Stimulated activated CD4-positive, alpha-beta T cell treated with anti-CD3 and anti-CD28 coated beads, Interleukin-4, amount 100 ng/mL, for 4 hours (primary cell): ENCODE data around the gene DLGAP1.
A peak's percentile ranks its signal among the peaks of the same experiment; 100 is the strongest.
"Not testable (repeated sequence)": the region's sequence is repeated elsewhere in the genome, so short reads cannot be mapped to it uniquely, and the experiment has no call there.

Source experiments
- DNase-seq, 2 experiments: peaks; one replicate each; pipeline ENCODE4 v3.0.0-alpha.2; 2020

DLGAP1 gene

GRCh38 chr18:3610813-3611212 lies 844.3 kb downstream of the DLGAP1 start:
- no peak for DNase-seq

GRCh38 chr18:3610188-3610708 lies 844.9 kb downstream of the DLGAP1 start:
- no peak for DNase-seq

GRCh38 chr18:3608488-3608887 lies 846.6 kb downstream of the DLGAP1 start:
- no peak for DNase-seq

GRCh38 chr18:3608099-3608453 lies 847.0 kb downstream of the DLGAP1 start:
- not testable (repeated sequence) for DNase-seq

- no peak for DNase-seq
Observed at GRCh38 chr18:3607309-3608098, 847.6 kb downstream of the DLGAP1 start.

DNA sequence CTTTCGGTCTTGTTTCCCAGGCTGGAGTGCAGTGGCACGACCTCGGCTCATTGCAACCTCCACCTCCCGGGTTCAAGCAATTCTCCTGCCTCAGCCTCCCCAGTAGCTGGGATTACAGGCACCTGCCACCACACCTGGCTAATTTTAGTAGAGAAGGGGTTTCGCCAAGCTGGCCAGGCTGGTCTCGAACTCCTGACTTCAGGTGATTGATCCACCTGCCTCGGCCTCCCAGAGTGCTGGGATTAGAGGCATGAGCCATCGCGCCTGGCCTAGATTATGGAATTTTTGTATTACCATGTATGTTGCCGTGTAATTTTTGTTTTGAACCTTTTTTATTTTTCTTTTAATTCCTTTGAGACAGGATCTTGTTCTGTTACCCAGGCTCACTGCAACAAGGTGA lies 848.2 kb downstream of the DLGAP1 start:
- DNase-seq, result not testable (repeated sequence)

- DNase-seq, result no peak
Observed at GRCh38 chr18:3605954-3606443, 849.1 kb downstream of the DLGAP1 start.

DNA sequence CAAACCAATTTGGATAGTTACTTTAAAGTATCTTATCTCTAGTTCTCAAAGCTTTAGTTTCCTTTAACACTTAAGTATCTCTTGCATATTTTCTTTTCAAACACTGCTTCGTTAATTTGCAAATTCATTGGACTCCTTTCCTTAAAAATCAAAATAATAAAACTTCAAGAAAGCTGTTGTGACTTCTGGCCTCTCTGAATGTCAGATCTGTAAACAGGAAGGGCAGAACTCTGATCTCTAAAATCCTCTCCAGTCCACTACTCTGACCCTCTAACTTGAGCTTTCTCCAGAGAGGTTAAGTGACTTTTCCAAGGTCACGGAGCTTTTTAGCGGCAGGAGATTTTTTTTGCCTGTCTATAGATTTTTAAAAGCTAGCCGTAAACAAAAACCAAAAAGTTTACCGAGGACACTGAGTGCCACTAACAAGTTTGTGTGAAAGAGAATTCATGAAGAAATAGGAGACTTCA lies 849.6 kb downstream of the DLGAP1 start:
- no peak for DNase-seq

GRCh38 chr18:3604498-3605408 lies 850.4 kb downstream of the DLGAP1 start:
- no peak for DNase-seq

DNA sequence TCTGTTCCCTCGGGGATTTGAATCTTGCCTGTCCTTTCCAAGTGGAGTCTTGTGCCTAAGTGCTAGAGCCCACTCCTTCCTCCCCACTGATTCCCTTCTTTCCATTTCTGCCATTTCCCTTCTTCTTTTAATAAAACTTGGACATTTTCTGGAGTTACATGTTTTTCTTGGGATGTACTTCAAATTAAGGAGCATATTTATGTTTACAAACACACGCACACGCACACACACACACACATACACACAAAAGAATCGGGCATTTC lies 850.9 kb downstream of the DLGAP1 start:
- no peak for DNase-seq

DNA sequence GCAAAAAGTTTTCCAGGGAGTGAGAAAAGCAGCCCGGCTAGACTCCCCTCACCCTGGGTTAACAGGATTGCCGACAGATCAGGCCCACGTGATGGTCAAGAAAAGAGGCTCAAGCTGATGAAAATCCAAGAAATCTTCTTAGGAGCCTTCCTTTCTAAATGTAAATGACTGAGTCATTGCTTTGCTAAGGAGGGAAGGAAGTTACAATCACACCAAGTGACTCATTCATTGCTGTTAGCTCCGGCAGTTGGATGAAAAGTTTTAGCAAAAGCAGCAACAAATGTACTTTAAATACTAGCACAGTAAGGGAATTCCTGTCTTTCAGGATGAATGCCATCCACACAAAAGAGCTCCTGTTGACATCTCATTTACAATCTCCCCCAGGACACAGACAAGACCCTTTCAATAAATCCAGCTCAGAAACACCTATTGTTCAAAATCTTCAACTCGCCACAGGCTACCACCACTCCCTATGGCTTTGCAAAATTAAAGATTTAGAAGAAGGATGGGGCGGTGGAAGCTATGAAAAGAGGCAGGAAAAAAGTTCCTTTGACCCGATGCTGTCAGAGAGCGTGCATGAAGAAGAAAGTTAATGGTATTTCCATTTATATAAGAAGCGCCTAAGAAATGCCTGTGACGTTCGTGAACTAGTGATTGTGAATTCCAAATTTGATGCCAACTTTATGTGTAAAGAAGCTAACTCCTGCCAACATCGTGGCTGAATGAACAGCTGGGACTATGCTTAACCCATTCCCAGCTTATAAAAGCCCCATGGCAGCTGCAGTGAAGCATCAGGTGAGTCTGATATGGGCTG lies 851.5 kb downstream of the DLGAP1 start:
- DNase-seq, result no peak

GRCh38 chr18:3601106-3601755 lies 853.9 kb downstream of the DLGAP1 start:
- DNase-seq, result not testable (repeated sequence)

DNA sequence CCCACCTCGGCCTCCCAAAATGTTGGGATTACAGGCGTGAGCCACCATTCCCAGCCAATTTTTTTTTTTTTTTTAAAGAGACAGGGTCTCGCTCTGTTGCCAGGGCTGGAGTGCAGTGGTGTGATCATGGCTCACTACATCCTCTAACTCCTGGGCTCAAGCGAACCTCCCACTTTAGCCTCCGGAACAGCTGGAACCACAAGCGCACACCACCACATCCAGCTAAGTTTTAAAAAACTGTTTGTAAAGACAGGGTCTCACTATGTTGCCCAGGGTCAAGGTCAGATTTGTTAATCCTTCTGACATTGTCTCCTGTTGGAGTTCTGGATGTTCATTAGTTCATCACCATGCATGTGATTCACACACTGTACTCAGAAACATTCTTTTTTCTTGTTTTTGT lies 855.2 kb downstream of the DLGAP1 start:
- no peak for DNase-seq

DNA sequence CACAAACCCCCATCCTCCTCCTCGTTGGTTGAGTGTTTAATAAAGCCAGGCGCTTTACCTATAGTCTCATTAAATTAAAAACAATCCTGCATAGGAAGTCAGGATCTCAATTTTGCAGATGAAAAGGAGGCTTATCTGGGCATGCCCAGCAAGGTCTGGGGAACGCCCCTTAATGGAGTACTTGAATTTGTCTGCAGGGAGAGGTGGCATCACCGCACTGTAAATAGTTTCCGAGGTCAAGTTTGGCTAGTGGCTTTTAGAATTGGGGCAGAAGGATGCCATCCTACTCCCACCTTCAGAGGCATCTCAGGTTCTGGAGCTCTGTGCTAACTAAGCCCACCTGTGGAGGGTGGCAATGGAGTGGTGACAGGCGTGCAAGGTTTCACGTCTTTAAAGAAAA lies 855.9 kb downstream of the DLGAP1 start:
- no peak for DNase-seq

DNA sequence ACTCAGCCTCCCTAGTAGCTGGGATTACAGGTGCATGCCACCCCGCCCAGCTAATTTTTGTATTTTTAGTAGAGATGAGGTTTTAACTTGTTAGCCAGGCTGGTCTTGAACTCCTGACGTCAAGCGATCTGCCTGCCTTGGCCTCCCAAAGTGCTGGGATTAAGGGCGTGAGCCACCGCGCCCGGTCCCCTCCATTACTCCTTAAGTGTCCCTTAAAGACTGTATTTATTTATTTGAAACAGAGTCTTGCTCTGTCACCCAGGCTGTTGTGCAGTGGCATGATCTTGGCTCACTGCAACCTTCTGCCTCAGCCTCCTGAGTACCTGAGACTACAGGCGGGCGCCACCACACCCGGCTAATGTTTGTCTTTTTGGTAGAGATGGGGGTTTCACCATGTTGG lies 856.5 kb downstream of the DLGAP1 start:
- DNase-seq, result no peak

- no peak for DNase-seq
Observed at GRCh38 chr18:3597409-3598357, 857.4 kb downstream of the DLGAP1 start.

DNA sequence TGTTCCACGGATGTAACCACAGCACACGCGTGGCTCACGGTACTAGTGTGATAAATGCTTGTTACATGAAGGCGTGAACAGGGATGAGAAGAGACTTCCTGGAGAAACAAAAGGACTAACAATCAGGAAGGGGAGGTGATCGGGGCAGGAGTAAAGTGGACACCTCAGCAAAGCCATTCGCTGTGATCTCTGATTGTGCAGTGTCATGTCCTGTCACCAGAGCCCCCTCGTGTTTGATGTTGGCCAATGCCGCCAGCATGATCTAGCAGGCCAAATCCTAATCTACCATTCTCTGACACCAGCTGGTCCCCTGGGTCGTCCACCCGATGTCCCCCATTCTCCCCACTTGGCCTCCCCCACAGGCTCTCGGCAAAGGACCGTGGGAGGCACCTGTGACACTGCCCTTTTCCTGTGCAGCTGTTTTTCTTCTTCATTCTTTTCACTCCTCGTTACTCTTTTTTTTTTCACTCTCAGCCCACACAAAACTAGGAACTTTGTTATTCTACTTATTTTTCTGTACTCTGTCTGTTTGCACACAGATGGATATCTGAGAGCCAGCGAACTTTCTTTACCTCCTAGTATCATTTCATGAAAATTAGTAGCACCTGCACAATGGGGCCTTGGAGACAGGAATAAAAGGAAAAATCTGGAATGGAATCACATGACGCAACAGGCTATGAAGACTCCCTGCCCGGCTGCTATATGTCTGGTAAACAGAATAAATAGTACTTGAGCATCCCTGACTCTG lies 858.3 kb downstream of the DLGAP1 start:
- no peak for DNase-seq

- DNase-seq, result no peak
Observed at GRCh38 chr18:3596324-3596636, 858.8 kb downstream of the DLGAP1 start.

- peak in 1 of 2 experiments; percentile 41 for DNase-seq
Observed at GRCh38 chr18:3595369-3596273, 859.5 kb downstream of the DLGAP1 start.
